GM19372 (cell line): Measurements from ENCODE around the gene ASTL.

ENCODE experiments used
- ATAC-seq: cut with Tn5 transposase; IDR thresholded peaks from one replicate; pipeline ENCODE4 v1.9.1; 2021; ENCODE audit warnings: mild to moderate bottlenecking, low read depth, moderate library complexity; ENCODE audit not compliant: unreplicated experiment

The ASTL gene

GRCh38 chr2:96104487-96104861 lies 33.8 kb downstream of the ASTL start:
- ATAC-seq = no peak

GRCh38 chr2:96103761-96104486 lies 34.4 kb downstream of the ASTL start:
- ATAC-seq = no peak

- no peak for ATAC-seq
These were observed 35.1 kb downstream of the ASTL start for GRCh38 chr2:96103187-96103601.

GRCh38 chr2:96102596-96103186 lies 35.6 kb downstream of the ASTL start:
- ATAC-seq = no peak

GRCh38 chr2:96100893-96101304 lies 37.4 kb downstream of the ASTL start:
- ATAC-seq = no peak

- ATAC-seq = no peak
These were observed 38.2 kb downstream of the ASTL start for GRCh38 chr2:96099861-96100798.

- no peak for ATAC-seq
These were observed 39.3 kb downstream of the ASTL start for GRCh38 chr2:96098900-96099590.

GRCh38 chr2:96097951-96098823 lies 40.1 kb downstream of the ASTL start:
- no peak for ATAC-seq

GRCh38 chr2:96097441-96097840 lies 40.9 kb downstream of the ASTL start:
- no peak for ATAC-seq

- ATAC-seq = no peak
These were observed 43.1 kb downstream of the ASTL start for GRCh38 chr2:96095116-96095636.

GRCh38 chr2:96093528-96093927 lies 44.8 kb downstream of the ASTL start:
- ATAC-seq = no peak

- no peak for ATAC-seq
These were observed 45.4 kb downstream of the ASTL start for GRCh38 chr2:96092951-96093350.

GRCh38 chr2:96092573-96092877 lies 45.8 kb downstream of the ASTL start:
- ATAC-seq = no peak

- no peak for ATAC-seq
These were observed 46.4 kb downstream of the ASTL start for GRCh38 chr2:96091711-96092572.

GRCh38 chr2:96091141-96091710 lies 47.1 kb downstream of the ASTL start:
- no peak for ATAC-seq

- no peak for ATAC-seq
These were observed 47.9 kb downstream of the ASTL start for GRCh38 chr2:96090196-96090926.

- ATAC-seq = no peak
These were observed 48.7 kb downstream of the ASTL start for GRCh38 chr2:96089356-96090195.
